ENCODE data around the gene CD276. TPM values are rescaled to one million over a fixed set of nuclear protein-coding genes. Genes with fewer than 3 reads are reported as not detected.

The CD276 gene
- total RNA-seq, 1 experiment from 2014 or later, result 75.4 TPM

- Histone ChIP-seq H3K4me3 (replicated peaks in 1 of 2; ENCODE audit: low read depth in 1 of 2, low read length in 2 of 2) (no peak overlapping the region; a peak in 1 of 4 replicates), H2AFZ (ENCODE audit: low read depth, low read length, poor library complexity, severe bottlenecking) (no peak overlapping the region), H3K9me2 (ENCODE audit: insufficient read depth) (no peaks in the 10 kb centered on the region), H3K27me3 (ENCODE audit: insufficient read depth, low read length) (peaks cover 6% of the 10 kb centered on the region; the same call in 1 of the 2 replicates), H3K4me2 (ENCODE audit: low read length) (no peak overlapping the region), H3K9ac (ENCODE audit: low read length) (no peak overlapping the region), H3K36me3 (ENCODE audit: control insufficient read depth in 1 of 2, insufficient read depth in 2 of 2, low read length in 2 of 2) (no peaks in the 10 kb centered on the region), H3K9me3 (ENCODE audit: control insufficient read depth in 1 of 2, insufficient read depth in 1 of 2, low read depth in 1 of 2, low read length in 2 of 2) (no peaks in the 10 kb centered on the region), H3K27ac (ENCODE audit: low read depth, low read length) (no peak overlapping the region), H4K20me1 (ENCODE audit: insufficient read depth) (no peaks in the 10 kb centered on the region), H3K79me2 (ENCODE audit: insufficient read depth, low read length) (no peaks in the 10 kb centered on the region), H3K4me1 (ENCODE audit: control insufficient read depth in 1 of 2, insufficient read depth in 2 of 2, low read length in 2 of 2) (peaks cover 0 to 3% of the 10 kb centered on the region in 2 experiments; a peak in 1 of 4 replicates)
- intact Hi-C loops (cut with micrococcal nuclease), result no loop called here
- CTCF ChIA-PET, result no interaction called here
- ATAC-seq, result peak; percentile 56
- TF ChIP-seq EZH2phosphoT487 (IDR thresholded peaks at IDR 0.05; ENCODE audit: borderline replicate concordance) (no peak), ZFX (IDR thresholded peaks at IDR 0.05) (0 out of 2 replicates have a peak, but pooled peaks have one; percentile 16)
- POLR2A ChIA-PET, result no interaction called here
- no TSS peak for BruUV-seq (replicated peaks)
- RAD21 ChIA-PET (ENCODE audit: low non-redundant PET in 1 of 2, low total read pairs in 2 of 2, uncharacterized antibody in 2 of 2, unreplicated experiment in 2 of 2), result no interaction called here
- DNase-seq (ENCODE audit: low read depth, low spot score), result no peak
Measured at GRCh38 chr15:73752806-73753193, 68.6 kb downstream of the CD276 start.

GRCh38 chr15:73753250-73754130 lies 69.3 kb downstream of the CD276 start, which contains the start of gene INSYN1:
Gene INSYN1 (minus strand): TSS chr15:73753351. CDS start chr15:73751130, 2,221 bp downstream.
- H4K20me1 ChIP-seq (ENCODE audit: insufficient read depth), result no peaks in the 10 kb centered on the region
- ATAC-seq, result peak; percentile 72
- H3K4me3 ChIP-seq (replicated peaks in 1 of 2; ENCODE audit: low read depth in 1 of 2, low read length in 2 of 2), result peak within 1 kb of the TSS in 1 of 2 experiments; percentile 15; a peak in 3 of 4 replicates
- peak within 1 kb of the TSS; percentile 49 for H3K4me2 ChIP-seq (ENCODE audit: low read length)
- H3K4me1 ChIP-seq (ENCODE audit: control insufficient read depth in 1 of 2, insufficient read depth in 2 of 2, low read length in 2 of 2), result peaks cover 0 to 3% of the 10 kb centered on the region in 2 experiments; a peak in 1 of 4 replicates
- no peak within 1 kb of the TSS for H3K27ac ChIP-seq (ENCODE audit: low read depth, low read length)
- no peaks in the 10 kb centered on the region for H3K9me2 ChIP-seq (ENCODE audit: insufficient read depth)
- no peaks in the 10 kb centered on the region for H3K9me3 ChIP-seq (ENCODE audit: control insufficient read depth in 1 of 2, insufficient read depth in 1 of 2, low read depth in 1 of 2, low read length in 2 of 2)
- intact Hi-C loops (cut with micrococcal nuclease), result no loop called here
- H3K27me3 ChIP-seq (ENCODE audit: insufficient read depth, low read length), result peaks cover 13% of the 10 kb centered on the region; the same call in 1 of the 2 replicates
- no peaks in the 10 kb centered on the region for H3K79me2 ChIP-seq (ENCODE audit: insufficient read depth, low read length)
- ChIA-PET RAD21 (ENCODE audit: low non-redundant PET in 1 of 2, low total read pairs in 2 of 2, uncharacterized antibody in 2 of 2, unreplicated experiment in 2 of 2) (no interaction called here), POLR2A (no interaction called here), CTCF (no interaction called here)
- no peak for DNase-seq (ENCODE audit: low read depth, low spot score)
- BruUV-seq (replicated peaks), result no TSS peak
- no peak within 1 kb of the TSS for H3K9ac ChIP-seq (ENCODE audit: low read length)
- H2AFZ ChIP-seq (ENCODE audit: low read depth, low read length, poor library complexity, severe bottlenecking), result no peak within 1 kb of the TSS
- TF ChIP-seq REST (IDR thresholded peaks at IDR 0.05; ENCODE audit: low read depth), result no peak
- no peak for TF ChIP-seq ATF3 (IDR thresholded peaks at IDR 0.05)
- no peak for TF ChIP-seq EZH2phosphoT487 (IDR thresholded peaks at IDR 0.05; ENCODE audit: borderline replicate concordance)
- no peak for TF ChIP-seq SIN3A (IDR thresholded peaks at IDR 0.05; ENCODE audit: low read depth)
- TF ChIP-seq ZBTB33 (IDR thresholded peaks at IDR 0.05; ENCODE audit: extremely low read depth, insufficient replicate concordance, low read length), result no peak
- TF ChIP-seq POLR2A (IDR thresholded peaks at IDR 0.05; ENCODE audit: borderline replicate concordance, extremely low read depth, insufficient read depth, insufficient read length), result no peak
- TF ChIP-seq RAD21 (IDR thresholded peaks at IDR 0.05; ENCODE audit: low read depth), result no peak
- no peak for TF ChIP-seq FOSL1 (IDR thresholded peaks at IDR 0.05; ENCODE audit: low read depth)
- TF ChIP-seq YY1 (IDR thresholded peaks at IDR 0.05; ENCODE audit: extremely low read depth, insufficient replicate concordance, low read depth, low read length), result no peak
- no peak for TF ChIP-seq EGR1 (IDR thresholded peaks at IDR 0.05; ENCODE audit: low read depth)
- no peak for TF ChIP-seq POLR2AphosphoS5 (IDR thresholded peaks at IDR 0.05; ENCODE audit: low read depth, low read length)
- no peaks in the 10 kb centered on the region for H3K36me3 ChIP-seq (ENCODE audit: control insufficient read depth in 1 of 2, insufficient read depth in 2 of 2, low read length in 2 of 2)

All from HCT116 (cell line).